Panc1 (cell line): Measurements from ENCODE around the gene COL6A3. TPM values are rescaled to one million over a fixed set of nuclear protein-coding genes. Genes with fewer than 3 reads are reported as not detected.

Experiments
- ATAC-seq: fragments of 200-7000 bp; cut with Tn5 transposase; 2 replicates; pipeline ENCODE4 v1.9.1; 2020; ENCODE audit warnings: mild to moderate bottlenecking, moderate library complexity
- BruUV-seq: library from RNA; stranded (reverse); fragments of 400-500 nt; replicated peaks from 2 replicates; lab custom pipeline; 2021; lab: Mats Ljungman, UMichigan
- CTCF ChIA-PET: fragments of 300-600 bp; sonication (Branson Sonifier 250); formaldehyde crosslinking; loops from one replicate; lab custom pipeline; 2022; ENCODE audit warnings: antibody characterized with exemption; lab: Charles Lee
- POLR2A ChIA-PET: fragments of 300-600 bp; sonication (Branson Sonifier 250); formaldehyde crosslinking; loops from one replicate; lab custom pipeline; 2022; ENCODE audit warnings: antibody characterized with exemption; lab: Charles Lee
- DNase-seq: peaks from one replicate; pipeline ENCODE4 v3.0.0-alpha.2; 2010; ENCODE audit warnings: low read depth, low spot score
- H3K27ac ChIP-seq: 2 replicates; pipeline ENCODE4 v1.5.1; 2011; ENCODE audit warnings: mild to moderate bottlenecking, low read length, inconsistent platforms
- H3K27me3 ChIP-seq: fragments of 200-500 bp; sonication (Bioruptor generic); 2 replicates; pipeline ENCODE4 v1.6.0; 2014; ENCODE audit warnings: low read length, inconsistent platforms; ENCODE audit not compliant: control insufficient read depth, insufficient read depth
- H3K36me3 ChIP-seq: fragments of 200-500 bp; sonication (Bioruptor generic); 2 replicates; pipeline ENCODE4 v1.5.1; 2014; ENCODE audit warnings: inconsistent platforms, mild to moderate bottlenecking, low read length, moderate library complexity; ENCODE audit not compliant: control insufficient read depth, insufficient read depth
- H3K4me1 ChIP-seq: 2 replicates; pipeline ENCODE4 v1.5.1; 2011; ENCODE audit warnings: inconsistent platforms, mild to moderate bottlenecking, low read length, moderate library complexity; ENCODE audit not compliant: control insufficient read depth, insufficient read depth
- H3K4me3 ChIP-seq, 2 experiments: 2 replicates each; pipeline ENCODE4 v1.5.1; 2011 to 2012; ENCODE audit warnings: low read depth in 2 of 2, low read length in 2 of 2, mild to moderate bottlenecking in 2 of 2, inconsistent platforms in 1 of 2, moderate library complexity in 1 of 2
- H3K9me3 ChIP-seq: fragments of 200-500 bp; sonication (Bioruptor generic); 2 replicates; pipeline ENCODE4 v1.5.1; 2014; ENCODE audit warnings: low read depth, mild to moderate bottlenecking, inconsistent platforms, low read length, moderate library complexity; ENCODE audit not compliant: control insufficient read depth, insufficient read depth
- POLR2AphosphoS5 ChIP-seq: IDR thresholded peaks from 2 replicates; pipeline ENCODE4 v1.6.1; 2012; ENCODE audit warnings: mild to moderate bottlenecking, low read depth, low read length, moderate library complexity
- REST ChIP-seq, 2 experiments: IDR thresholded peaks; 2 replicates each; pipeline ENCODE4 v1.6.1; 2011 to 2012; ENCODE audit warnings: low read depth in 2 of 2, control low read depth in 1 of 2, low read length in 1 of 2, mild to moderate bottlenecking in 1 of 2, moderate library complexity in 1 of 2; ENCODE audit not compliant: insufficient read depth in 1 of 2
- SIN3A ChIP-seq: IDR thresholded peaks from 2 replicates; pipeline ENCODE4 v1.6.1; 2012; ENCODE audit warnings: low read depth, mild to moderate bottlenecking, low read length, moderate library complexity, borderline replicate concordance; ENCODE audit not compliant: insufficient read depth
- TCF7L2 ChIP-seq: IDR thresholded peaks from 2 replicates; pipeline ENCODE4 v1.6.1; 2011; ENCODE audit warnings: mild to moderate bottlenecking, low read depth, low read length, inconsistent platforms
- in situ Hi-C: cut with HindIII; loops from 2 replicates; pipeline ENCODE4 v1.10.0; 2016; ENCODE audit warnings: low sequenced_read_pairs, low pct_unique_long_range_greater_than_20kb
- intact Hi-C: fragments of 100-400 bp; cut with micrococcal nuclease; formaldehyde crosslinking; loops from one replicate; pipeline ENCODE4 v1.10.0; 2022; ENCODE audit not compliant: unreplicated experiment
- total RNA-seq: library from RNA; stranded (reverse); gene quantifications from one replicate; pipeline ENCODE4 v1.2.1, GENCODE V29; 2021; ENCODE audit not compliant: unreplicated experiment
- TF ChIP-seq, protein P1 (sequence below): fragments of 450-650 bp; IDR thresholded peaks from 2 replicates; pipeline ENCODE4 v1.5.1; 2017; ENCODE audit warnings: mild to moderate bottlenecking

The COL6A3 gene
- total RNA-seq, 1 experiment from 2014 or later, result 0.69 TPM

DNA sequence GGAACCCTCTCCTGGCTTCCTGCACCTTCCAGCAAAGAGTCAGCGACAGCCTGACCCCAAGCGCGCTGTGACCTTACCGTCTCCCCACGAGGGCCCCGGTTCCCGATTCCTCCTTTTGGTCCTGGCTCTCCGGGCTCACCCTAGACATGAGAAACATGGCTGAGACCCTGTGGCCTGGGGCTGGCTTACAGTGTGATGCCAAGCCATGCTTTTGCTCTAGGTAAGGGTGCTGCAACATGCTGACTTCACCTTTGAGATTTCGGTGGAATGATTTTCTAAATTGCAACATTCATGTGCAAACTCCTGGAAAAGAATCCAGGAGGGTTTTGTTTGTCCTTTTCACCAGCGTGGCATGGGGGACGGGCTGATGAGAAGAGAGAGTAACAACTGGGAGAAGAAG lies 63.9 kb downstream of the COL6A3 start:
- H3K4me1 ChIP-seq, result no peaks in the 10 kb centered on the region
- H3K27ac ChIP-seq, result no peak overlapping the region; the same call in 1 of the 2 replicates
- no peak for TF ChIP-seq TCF7L2
- TF ChIP-seq POLR2AphosphoS5, result no peak
- no peak for TF ChIP-seq REST (IDR thresholded peaks at IDR 0.05; ENCODE audit: insufficient read depth in 1 of 2, low read depth in 2 of 2, low read length in 1 of 2)
- TF ChIP-seq SIN3A, result no peak
- TF ChIP-seq, protein P1, sequence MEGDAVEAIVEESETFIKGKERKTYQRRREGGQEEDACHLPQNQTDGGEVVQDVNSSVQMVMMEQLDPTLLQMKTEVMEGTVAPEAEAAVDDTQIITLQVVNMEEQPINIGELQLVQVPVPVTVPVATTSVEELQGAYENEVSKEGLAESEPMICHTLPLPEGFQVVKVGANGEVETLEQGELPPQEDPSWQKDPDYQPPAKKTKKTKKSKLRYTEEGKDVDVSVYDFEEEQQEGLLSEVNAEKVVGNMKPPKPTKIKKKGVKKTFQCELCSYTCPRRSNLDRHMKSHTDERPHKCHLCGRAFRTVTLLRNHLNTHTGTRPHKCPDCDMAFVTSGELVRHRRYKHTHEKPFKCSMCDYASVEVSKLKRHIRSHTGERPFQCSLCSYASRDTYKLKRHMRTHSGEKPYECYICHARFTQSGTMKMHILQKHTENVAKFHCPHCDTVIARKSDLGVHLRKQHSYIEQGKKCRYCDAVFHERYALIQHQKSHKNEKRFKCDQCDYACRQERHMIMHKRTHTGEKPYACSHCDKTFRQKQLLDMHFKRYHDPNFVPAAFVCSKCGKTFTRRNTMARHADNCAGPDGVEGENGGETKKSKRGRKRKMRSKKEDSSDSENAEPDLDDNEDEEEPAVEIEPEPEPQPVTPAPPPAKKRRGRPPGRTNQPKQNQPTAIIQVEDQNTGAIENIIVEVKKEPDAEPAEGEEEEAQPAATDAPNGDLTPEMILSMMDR, result no peak
- DNase-seq (no peak), ATAC-seq (no peak)
- CTCF ChIA-PET, result no interaction called here
- no peaks in the 10 kb centered on the region for H3K9me3 ChIP-seq
- H3K36me3 ChIP-seq, result no peaks in the 10 kb centered on the region
- POLR2A ChIA-PET, result no interaction called here
- in situ Hi-C loops, result no loop called here
- no peaks in the 10 kb centered on the region for H3K27me3 ChIP-seq
- no TSS peak for BruUV-seq
- no peak overlapping the region for H3K4me3 ChIP-seq
- intact Hi-C loops, result no loop called here

DNA sequence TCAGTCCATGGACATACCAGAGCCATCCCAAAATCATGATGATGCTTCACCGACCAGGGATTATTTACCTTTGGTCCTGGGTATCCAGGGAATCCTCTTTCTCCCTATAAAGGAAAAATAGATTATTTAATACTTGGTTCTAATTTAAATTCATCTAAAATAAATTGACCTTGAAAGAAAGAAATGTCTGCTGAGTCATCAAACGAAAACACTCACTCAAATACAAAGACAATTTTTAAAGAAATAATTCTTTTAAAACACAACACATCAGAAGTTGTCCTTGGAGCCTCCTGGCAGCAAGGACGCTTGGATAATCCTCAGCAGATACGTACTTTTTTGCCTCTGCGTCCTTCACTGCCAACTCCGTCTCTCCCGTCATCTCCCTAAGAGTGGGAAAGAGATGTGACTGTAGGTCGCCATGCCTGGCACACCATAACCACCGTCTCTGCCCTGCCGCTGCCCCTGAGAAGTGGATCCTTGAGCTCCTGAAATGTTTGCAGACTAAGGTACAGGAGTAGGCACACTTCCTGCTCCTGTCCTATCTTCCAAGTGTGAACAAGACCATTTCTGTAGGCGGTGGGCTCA lies 65.6 kb downstream of the COL6A3 start:
- Histone ChIP-seq H3K4me1 (no peaks in the 10 kb centered on the region), H3K9me3 (no peaks in the 10 kb centered on the region), H3K27ac (no peak overlapping the region), H3K4me3 (no peak overlapping the region), H3K27me3 (no peaks in the 10 kb centered on the region), H3K36me3 (no peaks in the 10 kb centered on the region)
- no TSS peak for BruUV-seq
- in situ Hi-C loops, result no loop called here
- intact Hi-C loops, result no loop called here
- no peak for DNase-seq
- TF ChIP-seq TCF7L2 (no peak), REST (IDR thresholded peaks at IDR 0.05; ENCODE audit: insufficient read depth in 1 of 2, low read depth in 2 of 2, low read length in 1 of 2) (no peak), POLR2AphosphoS5 (no peak), SIN3A (no peak)
- TF ChIP-seq, protein P1, result no peak
- ChIA-PET CTCF (no interaction called here), POLR2A (no interaction called here)
- ATAC-seq, result no peak
